GM23248 (cell line): ENCODE results near the gene SLAMF7. TPM values are rescaled to one million over a fixed set of nuclear protein-coding genes. Genes with fewer than 3 reads are reported as not detected.
"Not testable (repeated sequence)": the region's sequence is repeated elsewhere in the genome, so short reads cannot be mapped to it uniquely, and the experiment has no call there.

ENCODE experiments used
- DNase-seq: peaks from one replicate; pipeline ENCODE4 v3.0.0-alpha.2; 2015
- H2AFZ ChIP-seq: fragments of 200-600 bp; sonication (generic); 2 replicates; pipeline ENCODE4 v1.6.1; 2016; ENCODE audit warnings: antibody characterized with exemption
- H3F3A ChIP-seq: fragments of 200-600 bp; sonication (generic); 2 replicates; pipeline ENCODE4 v1.6.1; 2016; ENCODE audit warnings: mild to moderate bottlenecking, antibody characterized with exemption, mixed run types; ENCODE audit not compliant: insufficient read depth
- H3K27ac ChIP-seq: fragments of 200-600 bp; sonication (generic); 2 replicates; pipeline ENCODE4 v1.5.1; 2016; ENCODE audit warnings: mild to moderate bottlenecking
- H3K27me3 ChIP-seq: fragments of 200-600 bp; sonication (generic); replicated peaks from 2 replicates; pipeline ENCODE4 v1.6.1; 2016; ENCODE audit warnings: mild to moderate bottlenecking; ENCODE audit not compliant: insufficient read depth
- H3K36me3 ChIP-seq: fragments of 200-600 bp; sonication (generic); 2 replicates; pipeline ENCODE4 v1.6.1; 2016; ENCODE audit warnings: low read depth, mild to moderate bottlenecking
- H3K4me1 ChIP-seq: fragments of 200-600 bp; sonication (generic); 2 replicates; pipeline ENCODE4 v1.6.1; 2016; ENCODE audit warnings: mild to moderate bottlenecking; ENCODE audit not compliant: insufficient read depth
- H3K4me2 ChIP-seq: fragments of 200-600 bp; sonication (generic); one replicate; pipeline ENCODE4 v1.6.1; 2016; ENCODE audit warnings: mild to moderate bottlenecking; ENCODE audit not compliant: unreplicated experiment
- H3K4me3 ChIP-seq: fragments of 200-600 bp; sonication (generic); 2 replicates; pipeline ENCODE4 v1.5.1; 2016; ENCODE audit warnings: mild to moderate bottlenecking
- H3K79me2 ChIP-seq: fragments of 200-600 bp; sonication (generic); 2 replicates; pipeline ENCODE4 v1.6.1; 2016; ENCODE audit warnings: mild to moderate bottlenecking; ENCODE audit not compliant: insufficient read depth
- H3K9ac ChIP-seq: fragments of 200-600 bp; sonication (generic); 2 replicates; pipeline ENCODE4 v1.6.1; 2016; ENCODE audit warnings: mild to moderate bottlenecking
- H3K9me2 ChIP-seq: fragments of 200-600 bp; sonication (generic); 2 replicates; pipeline ENCODE4 v1.6.1; 2016; ENCODE audit warnings: mixed run types, mild to moderate bottlenecking, moderate library complexity; ENCODE audit not compliant: insufficient read depth
- H3K9me3 ChIP-seq: fragments of 200-600 bp; sonication (generic); one replicate; pipeline ENCODE4 v1.6.1; 2017; ENCODE audit warnings: low read depth
- H4K20me1 ChIP-seq: fragments of 200-600 bp; sonication (generic); 2 replicates; pipeline ENCODE4 v1.6.0; 2016; ENCODE audit not compliant: insufficient read depth
- EZH2 ChIP-seq: fragments of 200-600 bp; sonication (generic); IDR thresholded peaks from 2 replicates; pipeline ENCODE4 v1.6.1; 2018; ENCODE audit warnings: antibody characterized with exemption, mild to moderate bottlenecking; ENCODE audit not compliant: insufficient read depth, poor library complexity, severe bottlenecking
- EZH2phosphoT487 ChIP-seq: fragments of 200-600 bp; sonication (generic); IDR thresholded peaks from 2 replicates; pipeline ENCODE4 v1.6.1; 2018; ENCODE audit warnings: antibody characterized with exemption, moderate library complexity, mild to moderate bottlenecking, low read depth; ENCODE audit not compliant: insufficient read depth
- WGBS, 2 experiments: methylation state at CpG; one replicate each; pipeline ENCODE4 v1.1.6; 2015 to 2017; ENCODE audit warnings: low lambda C conversion rate in 2 of 2, low coverage in 1 of 2; ENCODE audit errors: missing lambda C conversion rate in 2 of 2; 5-methylcytosine and 5-hydroxymethylcytosine counted together
- in situ Hi-C: fragments of 300-500 bp; cut with MboI; formaldehyde crosslinking; loops from 2 replicates; pipeline ENCODE4 v1.15.0; 2020
- polyA plus RNA-seq: library from polyadenylated mRNA; unstranded; fragments of >200 nt; fragmentation: Nextera tagmentation; extraction: Ambion mirVana; gene quantifications from 2 replicates; pipeline ENCODE4 v1.2.1, GENCODE V29; 2016
- total RNA-seq: library from RNA; depleted of rRNA; stranded (reverse); fragments of >200 nt; shearing (Covaris generic); gene quantifications from 2 replicates; pipeline ENCODE4 v1.2.3, GENCODE V29; 2014

SLAMF7 gene
- total and polyA plus RNA-seq, 2 experiments from 2014 or later = not detected

- Histone ChIP-seq H3K9me3 (no peaks in the 10 kb centered on the region), H3F3A (no peaks in the 10 kb centered on the region), H3K27ac (no peak within 1 kb of the TSS), H3K4me1 (no peaks in the 10 kb centered on the region), H4K20me1 (no peaks in the 10 kb centered on the region), H3K4me3 (no peak within 1 kb of the TSS), H3K4me2 (no peak within 1 kb of the TSS), H3K9me2 (no peaks in the 10 kb centered on the region), H2AFZ (no peak within 1 kb of the TSS), H3K9ac (no peak within 1 kb of the TSS), H3K36me3 (no peaks in the 10 kb centered on the region), H3K27me3 (peaks cover 6% of the 10 kb centered on the region), H3K79me2 (no peaks in the 10 kb centered on the region)
- no peak for DNase-seq
- WGBS, 2 experiments = 4 to 9% methylated on average over 9 of the region's 9 CpGs
- TF ChIP-seq EZH2 (no peak), EZH2phosphoT487 (no peak)
- in situ Hi-C loops = no loop called here
These were observed 27.3 kb upstream of the SLAMF7 start, which contains the start of gene CD48 for GRCh38 chr1:160711602-160712311. CD48 (minus strand) TSS chr1:160711822; CDS start chr1:160711763, 59 bp downstream.

- H3K79me2 ChIP-seq, H3K4me3 ChIP-seq, H3K27ac ChIP-seq, H3K9me3 ChIP-seq, H3K9ac ChIP-seq, H2AFZ ChIP-seq, H3K9me2 ChIP-seq, H3K4me1 ChIP-seq, H4K20me1 ChIP-seq, H3K36me3 ChIP-seq, in situ Hi-C loops, H3F3A ChIP-seq, H3K27me3 ChIP-seq, H3K4me2 ChIP-seq, DNase-seq: not testable (repeated sequence)
- WGBS, 2 experiments = 13 to 17% methylated on average over 5 of the region's 5 CpGs
These were observed 26.4 kb upstream of the SLAMF7 start for GRCh38 chr1:160712525-160713080.

DNA sequence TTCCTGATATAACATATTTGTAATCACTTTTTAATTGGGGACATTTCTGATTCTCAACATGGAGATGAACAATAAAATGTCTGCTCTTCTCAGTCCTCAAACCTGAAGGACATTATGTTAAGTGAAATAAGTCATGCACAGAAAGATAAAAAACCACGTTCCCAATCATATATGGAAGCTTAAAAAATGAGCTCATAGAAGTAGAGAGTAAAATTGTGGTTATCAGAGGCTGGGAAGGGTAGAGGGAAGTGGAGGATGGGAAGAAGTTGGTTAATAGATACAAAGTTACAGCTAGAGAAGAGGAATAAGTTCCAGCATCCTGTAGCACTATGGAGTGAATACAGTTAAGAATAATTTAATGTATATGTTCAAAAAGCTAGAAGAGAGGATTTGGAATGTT, 25.9 kb upstream of the SLAMF7 start:
- Histone ChIP-seq H3K4me3 (no peak overlapping the region), H3K9me2 (no peaks in the 10 kb centered on the region), H3K9me3 (no peaks in the 10 kb centered on the region), H3K9ac (no peak overlapping the region), H2AFZ (no peak overlapping the region), H3K36me3 (no peaks in the 10 kb centered on the region), H3K27ac (no peak overlapping the region), H3K27me3 (peaks cover 6% of the 10 kb centered on the region), H3K4me1 (no peaks in the 10 kb centered on the region), H4K20me1 (no peaks in the 10 kb centered on the region), H3F3A (no peaks in the 10 kb centered on the region), H3K79me2 (no peaks in the 10 kb centered on the region), H3K4me2 (no peak overlapping the region)
- no peak for DNase-seq
- TF ChIP-seq EZH2phosphoT487 = no peak
- TF ChIP-seq EZH2 = no peak
- 0 to 4% methylated on average over 1 of the region's 1 CpG for WGBS, 2 experiments
- in situ Hi-C loops = no loop called here

- H3K27me3 ChIP-seq, H4K20me1 ChIP-seq, H3K79me2 ChIP-seq, H3K9me3 ChIP-seq, H3K4me1 ChIP-seq, H3K4me2 ChIP-seq, H3K9me2 ChIP-seq, in situ Hi-C loops, H2AFZ ChIP-seq, H3K4me3 ChIP-seq, H3K27ac ChIP-seq, H3F3A ChIP-seq, H3K36me3 ChIP-seq, DNase-seq, H3K9ac ChIP-seq: not testable (repeated sequence)
- WGBS, 2 experiments = 30 to 34% methylated on average over 4 to 5 of the region's 5 CpGs
These were observed 24.9 kb upstream of the SLAMF7 start for GRCh38 chr1:160714034-160714648.
